ENCODE measurements around the gene FGFR1OP2.

GRCh38 chr12:26979733-26980132 is 41.5 kb downstream of the FGFR1OP2 start:
- TF ChIP-seq CTCF (tag by site-specific recombination; IDR thresholded peaks at IDR 0.05) (no peak), ZSCAN5A (tag by site-specific recombination; IDR thresholded peaks at IDR 0.05) (no peak), ZBTB1 (tag by site-specific recombination; IDR thresholded peaks at IDR 0.05) (no peak)
